BJ (cell line): ENCODE data around the gene FOCAD. TPM values are rescaled to one million over a fixed set of nuclear protein-coding genes. Genes with fewer than 3 reads are reported as not detected.

Source experiments
- CTCF ChIA-PET: fragments of 350-600 bp; formaldehyde crosslinking; extraction: SDS; loops from one replicate; lab custom pipeline; 2021; ENCODE audit warnings: antibody characterized with exemption, inconsistent platforms; lab: Yijun Ruan, JAX
- POLR2A ChIA-PET: fragments of 300-600 bp; sonication (Branson Sonifier 250); formaldehyde crosslinking; extraction: SDS; loops from one replicate; lab custom pipeline; 2021; ENCODE audit warnings: antibody characterized with exemption; lab: Charles Lee
- DNase-seq: peaks from one replicate; pipeline ENCODE4 v3.0.0-alpha.2; 2011; ENCODE audit warnings: low read depth
- H3K27me3 ChIP-seq: 2 replicates; pipeline ENCODE4 v1.6.0; 2011; ENCODE audit warnings: low read length; ENCODE audit not compliant: control insufficient read depth, insufficient read depth
- H3K36me3 ChIP-seq: 2 replicates; pipeline ENCODE4 v1.5.1; 2011; ENCODE audit warnings: low read length; ENCODE audit not compliant: control insufficient read depth, insufficient read depth
- H3K4me3 ChIP-seq: 2 replicates; pipeline ENCODE4 v1.5.1; 2011; ENCODE audit warnings: low read depth, mild to moderate bottlenecking, control low read depth, low read length
- CTCF ChIP-seq: IDR thresholded peaks from 2 replicates; pipeline ENCODE4 v1.5.1; 2011; ENCODE audit warnings: low read depth, mild to moderate bottlenecking, control low read depth, inconsistent platforms, low read length, moderate library complexity; ENCODE audit not compliant: insufficient read depth
- polyA plus RNA-seq: library from polyadenylated mRNA; depleted of rRNA; stranded (reverse); fragments of >200 nt; gene quantifications from 2 replicates; pipeline ENCODE4 v1.2.3, GENCODE V29; 2011

The FOCAD gene
- polyA plus RNA-seq, 1 experiment: 32.9 TPM

GRCh38 chr9:20980832-20981455 is 296.9 kb downstream of the FOCAD start:
- H3K4me3 ChIP-seq: no peak overlapping the region
- POLR2A ChIA-PET: no interaction called here

GRCh38 chr9:20981486-20981885 is 297.4 kb downstream of the FOCAD start:
- no peaks in the 10 kb centered on the region for H3K27me3 ChIP-seq
- CTCF ChIA-PET: interaction anchor here (0.7 to 2.0 kb wide), 3 partner anchors 11 to 947 kb away, joined by 3 to 6 read pairs (median 5); no protein-coding TSS in a partner anchor
- peaks cover 3% of the 10 kb centered on the region for H3K36me3 ChIP-seq
- H3K4me3 ChIP-seq: no peak overlapping the region
- POLR2A ChIA-PET: no interaction called here
- TF ChIP-seq CTCF: no peak
- peak; percentile 61 for DNase-seq

More at GRCh38 chr9:20980832-20981455, 296.9 kb downstream of the FOCAD start:
- no peak for TF ChIP-seq CTCF
- Histone ChIP-seq H3K36me3 (peaks cover 3% of the 10 kb centered on the region), H3K27me3 (no peaks in the 10 kb centered on the region)
- CTCF ChIA-PET: interaction anchor here (0.7 to 2.0 kb wide), 3 partner anchors 10 to 946 kb away, joined by 3 to 6 read pairs (median 5); no protein-coding TSS in a partner anchor
- peak; percentile 59 for DNase-seq

- DNase-seq: peak; percentile 15
- Histone ChIP-seq H3K27me3 (no peaks in the 10 kb centered on the region), H3K4me3 (no peak overlapping the region), H3K36me3 (no peaks in the 10 kb centered on the region)
- POLR2A ChIA-PET: no interaction called here
- CTCF ChIA-PET: interaction anchor here (1.2 kb wide), 2 partner anchors 12 to 360 kb away, joined by 3 to 4 read pairs; no protein-coding TSS in a partner anchor
- TF ChIP-seq CTCF: no peak
These were observed 300.4 kb downstream of the FOCAD start for GRCh38 chr9:20984506-20984905.

- DNase-seq: no peak
- TF ChIP-seq CTCF: no peak
- ChIA-PET CTCF (interaction anchor here (0.7 kb wide), 1 partner anchor 120 kb away, joined by 4 read pairs; no protein-coding TSS in a partner anchor), POLR2A (interaction anchor here (0.6 kb wide), 3 partner anchors 34 to 1062 kb away, joined by 3 to 5 read pairs (median 3); no protein-coding TSS in a partner anchor)
- Histone ChIP-seq H3K4me3 (no peak overlapping the region), H3K36me3 (peaks cover 3% of the 10 kb centered on the region; the same call in 1 of the 2 replicates), H3K27me3 (no peaks in the 10 kb centered on the region)
These were observed 302.0 kb downstream of the FOCAD start for GRCh38 chr9:20985851-20986600.

DNA sequence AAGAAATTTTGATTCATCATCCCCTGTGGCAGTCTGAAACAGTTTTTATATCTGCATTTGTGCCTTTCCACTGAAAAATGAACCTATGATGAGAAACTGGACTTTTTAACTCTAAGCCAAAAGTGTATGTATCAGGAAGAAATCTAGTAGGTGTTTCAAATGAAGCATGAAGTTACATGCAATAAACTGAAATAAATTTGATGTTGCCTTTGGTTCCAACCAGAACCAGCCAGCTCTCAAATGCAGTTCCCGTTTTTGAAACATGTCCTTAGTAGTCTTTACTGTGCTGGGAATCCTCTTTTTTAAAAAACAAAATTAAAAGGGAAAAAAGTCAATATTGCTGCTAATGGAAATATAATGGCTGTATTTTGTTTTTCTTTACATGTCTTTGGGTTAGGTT is 303.5 kb downstream of the FOCAD start:
- TF ChIP-seq CTCF: no peak
- no peak for DNase-seq
- Histone ChIP-seq H3K27me3 (no peaks in the 10 kb centered on the region), H3K36me3 (peaks cover 3% of the 10 kb centered on the region; the same call in 1 of the 2 replicates), H3K4me3 (no peak overlapping the region)
- CTCF ChIA-PET: no interaction called here
- POLR2A ChIA-PET: no interaction called here
